Activated T-cell treated with anti-CD3 and anti-CD28 coated beads, Interleukin-2, amount 50 U/mL, for 72 hours (primary cell): ENCODE data around the gene JRKL. TPM values are rescaled to one million over a fixed set of nuclear protein-coding genes. Genes with fewer than 3 reads are reported as not detected.
"Not testable (repeated sequence)": the region's sequence is repeated elsewhere in the genome, so short reads cannot be mapped to it uniquely, and the experiment has no call there.

ENCODE experiments used
- ATAC-seq, 2 donors: fragments of 150-1000 bp; cut with Tn5 transposase; replicated peaks in 1 of 2; 2 replicates each; pipeline ENCODE4 v1.10.0; 2021; ENCODE audit warnings: moderate library complexity in 2 of 2, mild to moderate bottlenecking in 1 of 2
- DNase-seq, 2 donors: peaks; one replicate each; pipeline ENCODE4 v3.0.0; 2021 to 2022; ENCODE audit warnings: mixed read lengths in 1 of 2
- H3K27ac Mint-ChIP-seq: one replicate; pipeline ENCODE4 v1.8.0; 2022; ENCODE audit warnings: mild to moderate bottlenecking, moderate library complexity, mixed read lengths
- H3K27me3 Mint-ChIP-seq: one replicate; pipeline ENCODE4 v1.8.0; 2022; ENCODE audit warnings: low read depth, mixed read lengths
- H3K36me3 Mint-ChIP-seq, 2 donors: one replicate each; pipeline ENCODE4 v1.8.0; 2022; ENCODE audit warnings: mixed read lengths in 2 of 2, mild to moderate bottlenecking in 1 of 2; ENCODE audit not compliant: insufficient read depth in 2 of 2
- H3K4me1 Mint-ChIP-seq: one replicate; pipeline ENCODE4 v1.8.0; 2022; ENCODE audit warnings: low read depth, mixed read lengths
- H3K4me3 Mint-ChIP-seq, 2 donors: one replicate each; pipeline ENCODE4 v1.8.0; 2022; ENCODE audit warnings: mild to moderate bottlenecking in 2 of 2, mixed read lengths in 2 of 2, moderate library complexity in 2 of 2
- H3K9me3 Mint-ChIP-seq, 2 donors: one replicate each; pipeline ENCODE4 v1.8.0; 2022; ENCODE audit warnings: mixed read lengths in 2 of 2
- total RNA-seq, 2 donors: library from RNA; stranded (reverse); gene quantifications; one replicate each; pipeline ENCODE4 v1.2.3, GENCODE V29; 2022

JRKL gene
- total RNA-seq, 2 donors from 2014 or later = 10.6 to 11.0 TPM

GRCh38 chr11:96373826-96374225, 16.0 kb upstream of the JRKL start:
- ATAC-seq (no peak), DNase-seq (no peak)
- no peaks in the 10 kb centered on the region for H3K4me1 Mint-ChIP-seq
- H3K36me3 Mint-ChIP-seq = peaks cover 10 to 17% of the 10 kb centered on the region in 2 donors
- no peaks in the 10 kb centered on the region for H3K27me3 Mint-ChIP-seq
- H3K9me3 Mint-ChIP-seq = no peaks in the 10 kb centered on the region
- no peak overlapping the region for H3K27ac Mint-ChIP-seq
- H3K4me3 Mint-ChIP-seq = no peak overlapping the region

- Mint-ChIP-seq H3K4me3 (no peak overlapping the region), H3K27me3 (no peaks in the 10 kb centered on the region), H3K36me3 (peaks cover 7 to 17% of the 10 kb centered on the region in 2 donors), H3K9me3 (no peaks in the 10 kb centered on the region), H3K27ac (no peak overlapping the region), H3K4me1 (no peaks in the 10 kb centered on the region)
- DNase-seq = no peak
- no peak for ATAC-seq
Observed at GRCh38 chr11:96376796-96377195, 13.0 kb upstream of the JRKL start.

- Mint-ChIP-seq H3K27me3 (no peaks in the 10 kb centered on the region), H3K4me3 (peak overlapping the region; percentile 13 to 63), H3K4me1 (peaks cover 42% of the 10 kb centered on the region), H3K9me3 (no peaks in the 10 kb centered on the region), H3K27ac (peak overlapping the region; percentile 67), H3K36me3 (peaks cover 8 to 22% of the 10 kb centered on the region in 2 donors)
- ATAC-seq (no peak), DNase-seq (no peak)
Observed at GRCh38 chr11:96384156-96384555, 5.7 kb upstream of the JRKL start.

GRCh38 chr11:96385187-96385586, 4.6 kb upstream of the JRKL start:
- Mint-ChIP-seq H3K9me3 (no peaks in the 10 kb centered on the region), H3K4me1 (peaks cover 43% of the 10 kb centered on the region), H3K27me3 (no peaks in the 10 kb centered on the region), H3K36me3 (peaks cover 8 to 21% of the 10 kb centered on the region in 2 donors), H3K4me3 (peak overlapping the region in 1 of 2 donors; percentile 25), H3K27ac (peak overlapping the region; percentile 74)
- ATAC-seq = no peak
- DNase-seq = no peak

- Mint-ChIP-seq H3K4me3 (peak overlapping the region; percentile 85 to 92), H3K27ac (peak overlapping the region; percentile 95), H3K36me3 (peaks cover 6 to 23% of the 10 kb centered on the region in 2 donors), H3K27me3 (no peaks in the 10 kb centered on the region), H3K4me1 (peaks cover 73% of the 10 kb centered on the region), H3K9me3 (no peaks in the 10 kb centered on the region)
- ATAC-seq (peak; percentile 56 to 63), DNase-seq (no peak)
Observed at GRCh38 chr11:96388891-96389719, 708 bp upstream of the JRKL start.

GRCh38 chr11:96390488-96390792, 627 bp downstream of the JRKL start:
- H3K36me3 Mint-ChIP-seq = peaks cover 2 to 15% of the 10 kb centered on the region in 2 donors
- peak overlapping the region; percentile 93 for H3K27ac Mint-ChIP-seq
- no peak for ATAC-seq
- H3K27me3 Mint-ChIP-seq = no peaks in the 10 kb centered on the region
- no peaks in the 10 kb centered on the region for H3K9me3 Mint-ChIP-seq
- H3K4me1 Mint-ChIP-seq = peaks cover 73% of the 10 kb centered on the region
- DNase-seq = no peak
- peak overlapping the region; percentile 85 to 92 for H3K4me3 Mint-ChIP-seq

GRCh38 chr11:96391698-96392307, 2.0 kb downstream of the JRKL start:
- Mint-ChIP-seq H3K27me3 (no peaks in the 10 kb centered on the region), H3K9me3 (no peaks in the 10 kb centered on the region), H3K36me3 (peaks cover 2 to 14% of the 10 kb centered on the region in 2 donors), H3K4me3 (peak overlapping the region; percentile 85 to 92), H3K4me1 (peaks cover 66% of the 10 kb centered on the region), H3K27ac (peak overlapping the region; percentile 47)
- ATAC-seq (no peak), DNase-seq (no peak)

GRCh38 chr11:96393753-96394348, 4.0 kb downstream of the JRKL start:
- H3K27ac Mint-ChIP-seq = no peak overlapping the region
- H3K36me3 Mint-ChIP-seq = peaks cover 2 to 12% of the 10 kb centered on the region in 2 donors

GRCh38 chr11:96394773-96395172, 5.0 kb downstream of the JRKL start:
- ATAC-seq = no peak

More at GRCh38 chr11:96393753-96394348, 4.0 kb downstream of the JRKL start:
- peaks cover 45% of the 10 kb centered on the region for H3K4me1 Mint-ChIP-seq
- ATAC-seq = no peak
- H3K9me3 Mint-ChIP-seq = no peaks in the 10 kb centered on the region
- no peaks in the 10 kb centered on the region for H3K27me3 Mint-ChIP-seq
- no peak overlapping the region for H3K4me3 Mint-ChIP-seq
- DNase-seq = no peak

GRCh38 chr11:96396637-96397036, 6.8 kb downstream of the JRKL start:
- H3K4me1 Mint-ChIP-seq = peaks cover 29% of the 10 kb centered on the region
- no peak overlapping the region for H3K4me3 Mint-ChIP-seq
- H3K27ac Mint-ChIP-seq = no peak overlapping the region
- ATAC-seq = no peak
- no peaks in the 10 kb centered on the region for H3K9me3 Mint-ChIP-seq
- peaks cover under 1% of the 10 kb centered on the region for H3K27me3 Mint-ChIP-seq
- no peak for DNase-seq
- H3K36me3 Mint-ChIP-seq = no peaks in the 10 kb centered on the region

More at GRCh38 chr11:96394773-96395172, 5.0 kb downstream of the JRKL start:
- peaks cover 44% of the 10 kb centered on the region for H3K4me1 Mint-ChIP-seq
- H3K4me3 Mint-ChIP-seq = no peak overlapping the region
- H3K27me3 Mint-ChIP-seq = no peaks in the 10 kb centered on the region
- H3K9me3 Mint-ChIP-seq = no peaks in the 10 kb centered on the region
- H3K36me3 Mint-ChIP-seq = peaks cover 2 to 9% of the 10 kb centered on the region in 2 donors
- peak overlapping the region; percentile 8 for H3K27ac Mint-ChIP-seq
- DNase-seq = no peak

GRCh38 chr11:96397863-96398262, 8.1 kb downstream of the JRKL start:
- Mint-ChIP-seq H3K27me3 (peaks cover 12% of the 10 kb centered on the region), H3K4me1 (peaks cover 17% of the 10 kb centered on the region), H3K36me3 (no peaks in the 10 kb centered on the region), H3K27ac (no peak overlapping the region), H3K9me3 (peaks cover 0 to under 1% of the 10 kb centered on the region in 2 donors), H3K4me3 (no peak overlapping the region)
- DNase-seq (no peak), ATAC-seq (no peak)

GRCh38 chr11:96400697-96401096, 10.9 kb downstream of the JRKL start:
- ATAC-seq (no peak), DNase-seq (no peak)
- H3K27me3 Mint-ChIP-seq = peaks cover 35% of the 10 kb centered on the region
- H3K4me3 Mint-ChIP-seq = no peak overlapping the region
- no peak overlapping the region for H3K27ac Mint-ChIP-seq
- H3K4me1 Mint-ChIP-seq = no peaks in the 10 kb centered on the region
- H3K9me3 Mint-ChIP-seq = peaks cover 0 to 1% of the 10 kb centered on the region in 2 donors
- no peaks in the 10 kb centered on the region for H3K36me3 Mint-ChIP-seq

GRCh38 chr11:96411412-96411811, 21.6 kb downstream of the JRKL start:
- ATAC-seq, H3K27ac Mint-ChIP-seq, DNase-seq, H3K4me3 Mint-ChIP-seq, H3K4me1 Mint-ChIP-seq, H3K9me3 Mint-ChIP-seq, H3K36me3 Mint-ChIP-seq: not testable (repeated sequence)
- H3K27me3 Mint-ChIP-seq = peaks cover 30% of the 10 kb centered on the region
